ENCODE results near the gene TAOK1.

DNA sequence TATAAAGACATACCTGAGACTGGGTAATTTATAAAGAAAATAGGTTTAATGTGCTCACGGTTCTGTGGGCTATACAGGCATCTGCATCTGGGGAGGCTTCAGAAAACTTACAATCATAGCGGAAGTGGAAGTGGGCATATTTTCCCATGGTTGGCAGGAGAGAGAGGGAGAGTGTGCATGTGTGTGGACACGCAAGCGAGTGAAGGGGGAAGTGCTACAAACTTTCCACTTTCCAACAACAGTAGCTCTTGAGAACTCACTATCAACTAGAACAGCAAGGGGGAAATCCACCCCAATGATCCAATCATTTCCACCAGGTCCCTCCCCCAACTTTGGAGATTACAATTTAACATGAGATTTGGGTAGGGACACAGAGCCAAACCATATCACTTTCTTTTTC, 11.1 kb downstream of the TAOK1 start:
- TF ChIP-seq, protein P1, sequence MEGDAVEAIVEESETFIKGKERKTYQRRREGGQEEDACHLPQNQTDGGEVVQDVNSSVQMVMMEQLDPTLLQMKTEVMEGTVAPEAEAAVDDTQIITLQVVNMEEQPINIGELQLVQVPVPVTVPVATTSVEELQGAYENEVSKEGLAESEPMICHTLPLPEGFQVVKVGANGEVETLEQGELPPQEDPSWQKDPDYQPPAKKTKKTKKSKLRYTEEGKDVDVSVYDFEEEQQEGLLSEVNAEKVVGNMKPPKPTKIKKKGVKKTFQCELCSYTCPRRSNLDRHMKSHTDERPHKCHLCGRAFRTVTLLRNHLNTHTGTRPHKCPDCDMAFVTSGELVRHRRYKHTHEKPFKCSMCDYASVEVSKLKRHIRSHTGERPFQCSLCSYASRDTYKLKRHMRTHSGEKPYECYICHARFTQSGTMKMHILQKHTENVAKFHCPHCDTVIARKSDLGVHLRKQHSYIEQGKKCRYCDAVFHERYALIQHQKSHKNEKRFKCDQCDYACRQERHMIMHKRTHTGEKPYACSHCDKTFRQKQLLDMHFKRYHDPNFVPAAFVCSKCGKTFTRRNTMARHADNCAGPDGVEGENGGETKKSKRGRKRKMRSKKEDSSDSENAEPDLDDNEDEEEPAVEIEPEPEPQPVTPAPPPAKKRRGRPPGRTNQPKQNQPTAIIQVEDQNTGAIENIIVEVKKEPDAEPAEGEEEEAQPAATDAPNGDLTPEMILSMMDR (IDR thresholded peaks at IDR 0.05): no peak
- TF ChIP-seq POLR2AphosphoS5 (IDR thresholded peaks at IDR 0.05): no peak
